LNCAP (cell line): ENCODE data around the gene TMEM231.

ENCODE experiments used
- CTCF ChIP-seq: fragments of 450-650 bp; IDR thresholded peaks from 2 replicates; pipeline ENCODE4 v1.5.1; 2017; ENCODE audit warnings: mild to moderate bottlenecking

TMEM231 gene

DNA sequence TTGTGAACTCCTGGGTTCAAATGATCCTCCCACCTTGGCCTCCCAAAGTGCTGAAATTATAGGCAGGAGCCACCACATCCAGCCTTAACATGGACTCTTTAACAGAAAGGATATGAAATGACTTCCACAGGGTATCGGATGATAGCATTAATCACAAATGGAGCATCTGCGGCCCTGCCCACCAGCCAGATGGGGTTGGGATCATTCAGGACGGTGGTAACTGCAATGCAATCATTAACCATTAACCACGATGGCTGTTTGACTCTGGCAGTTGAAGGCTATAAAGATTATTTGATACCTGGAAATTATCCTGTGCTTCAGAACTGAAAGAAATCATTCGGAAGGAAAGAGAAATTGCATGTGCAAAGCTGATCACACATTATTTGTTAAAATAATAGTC, 14.8 kb downstream of the TMEM231 start:
- TF ChIP-seq CTCF, result no peak

DNA sequence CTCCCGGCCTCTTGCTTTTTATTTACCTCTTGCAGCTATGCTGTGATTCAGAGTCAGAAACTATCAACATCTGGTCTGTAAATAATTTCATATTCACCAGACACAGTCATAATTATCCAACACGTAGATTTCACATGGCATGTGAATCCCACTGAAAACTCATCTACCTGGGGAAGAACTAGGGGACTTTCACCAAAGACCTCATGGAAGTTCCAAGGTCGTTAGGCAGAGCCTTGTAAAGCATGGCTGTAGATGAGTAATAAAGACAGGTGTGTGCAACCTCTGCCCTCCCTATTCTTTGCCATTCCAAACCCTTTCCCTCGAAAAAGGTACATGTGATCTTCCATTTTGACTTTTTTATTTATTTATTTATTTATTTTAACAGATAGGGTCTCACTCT, 18.3 kb downstream of the TMEM231 start:
- TF ChIP-seq CTCF, result no peak

DNA sequence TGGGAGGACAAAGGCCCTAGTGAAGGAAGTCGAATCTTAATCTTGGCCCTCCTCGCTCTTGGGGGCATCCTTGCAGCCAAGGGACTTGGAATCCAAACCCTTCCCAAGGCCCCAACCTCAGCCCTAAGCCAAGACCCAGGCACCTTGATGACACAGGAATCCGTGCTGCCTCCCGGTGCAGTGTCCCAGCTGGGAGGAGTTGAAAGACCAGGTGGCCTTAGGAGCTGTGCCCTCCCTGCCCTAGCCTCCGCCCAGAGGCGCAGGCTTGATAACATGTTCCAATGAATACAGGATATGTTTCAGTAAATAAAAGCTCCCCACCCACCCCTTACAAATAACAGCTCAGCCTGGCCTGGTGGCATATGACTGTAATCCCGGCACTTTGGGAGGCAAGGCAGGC, 20.2 kb downstream of the TMEM231 start, which contains the start of gene CHST5:
CHST5 (minus strand) TSS at position 208 of the 400 bp plus-strand sequence. CDS start 5,724 bp downstream, outside the sequence.
- no peak for TF ChIP-seq CTCF

GRCh38 chr16:75535211-75535843, 20.7 kb downstream of the TMEM231 start:
- no peak for TF ChIP-seq CTCF

GRCh38 chr16:75534560-75535205, 21.4 kb downstream of the TMEM231 start:
- no peak for TF ChIP-seq CTCF

- no peak for TF ChIP-seq CTCF
These were observed 23.3 kb downstream of the TMEM231 start for GRCh38 chr16:75532791-75533190.

GRCh38 chr16:75532142-75532765, 23.8 kb downstream of the TMEM231 start:
- no peak for TF ChIP-seq CTCF
